ENCODE data around the gene RASSF1. TPM values are rescaled to one million over a fixed set of nuclear protein-coding genes. Genes with fewer than 3 reads are reported as not detected.

The RASSF1 gene, protein sequence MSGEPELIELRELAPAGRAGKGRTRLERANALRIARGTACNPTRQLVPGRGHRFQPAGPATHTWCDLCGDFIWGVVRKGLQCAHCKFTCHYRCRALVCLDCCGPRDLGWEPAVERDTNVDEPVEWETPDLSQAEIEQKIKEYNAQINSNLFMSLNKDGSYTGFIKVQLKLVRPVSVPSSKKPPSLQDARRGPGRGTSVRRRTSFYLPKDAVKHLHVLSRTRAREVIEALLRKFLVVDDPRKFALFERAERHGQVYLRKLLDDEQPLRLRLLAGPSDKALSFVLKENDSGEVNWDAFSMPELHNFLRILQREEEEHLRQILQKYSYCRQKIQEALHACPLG
- 6.8 TPM for polyA plus RNA-seq (2013, experiment 1 of 2)
- polyA plus RNA-seq (2013, experiment 2 of 2), result 7.2 TPM

- no CpG with 5 or more reads among the region's 85 CpGs for WGBS (ENCODE audit: extremely low coverage, insufficient coverage, low lambda C conversion rate)
- Histone ChIP-seq H3K79me1 (ENCODE audit: low read length) (peaks cover 6% of the 10 kb centered on the region), H4K8ac (ENCODE audit: low read depth, low read length) (no peak within 1 kb of the TSS), H3K4me1 (ENCODE audit: control insufficient read depth, low read depth, low read length) (no peaks in the 10 kb centered on the region), H3K27ac (ENCODE audit: low read depth, low read length) (no peak within 1 kb of the TSS), H3K9ac (ENCODE audit: low read length) (peak within 1 kb of the TSS; percentile 73), H3K36me3 (ENCODE audit: control insufficient read depth, insufficient read depth, low read length) (no peaks in the 10 kb centered on the region), H3K4me2 (ENCODE audit: low read length) (peak within 1 kb of the TSS; percentile 60), H3K4ac (ENCODE audit: low read depth, low read length) (peak within 1 kb of the TSS; percentile 62), H4K5ac (ENCODE audit: low read length) (no peak within 1 kb of the TSS), H3K4me3 (ENCODE audit: low read length) (peak within 1 kb of the TSS; percentile 4), H2AK5ac (ENCODE audit: low read length) (no peak within 1 kb of the TSS), H3K56ac (ENCODE audit: low read length) (peak within 1 kb of the TSS; percentile 92), H2BK5ac (ENCODE audit: low read length) (no peak within 1 kb of the TSS), H2BK15ac (replicated peaks; ENCODE audit: low read depth) (no peak within 1 kb of the TSS), H3K18ac (ENCODE audit: low read length) (peak within 1 kb of the TSS; percentile 3), H2BK120ac (ENCODE audit: low read depth, low read length) (no peak within 1 kb of the TSS), H3K79me2 (ENCODE audit: control insufficient read depth, insufficient read depth, low read length) (peaks cover 11% of the 10 kb centered on the region), H3K27me3 (ENCODE audit: insufficient read depth, low read length, poor library complexity) (peaks cover 10% of the 10 kb centered on the region), H3K23ac (ENCODE audit: low read length) (peak within 1 kb of the TSS; percentile 45)
- DNase-seq, result peak; percentile 23
Measured at GRCh38 chr3:50340448-50341329, at the start of gene RASSF1. RASSF1 (minus strand) TSS chr3:50340836; CDS start chr3:50340805, 31 bp downstream.

DNA sequence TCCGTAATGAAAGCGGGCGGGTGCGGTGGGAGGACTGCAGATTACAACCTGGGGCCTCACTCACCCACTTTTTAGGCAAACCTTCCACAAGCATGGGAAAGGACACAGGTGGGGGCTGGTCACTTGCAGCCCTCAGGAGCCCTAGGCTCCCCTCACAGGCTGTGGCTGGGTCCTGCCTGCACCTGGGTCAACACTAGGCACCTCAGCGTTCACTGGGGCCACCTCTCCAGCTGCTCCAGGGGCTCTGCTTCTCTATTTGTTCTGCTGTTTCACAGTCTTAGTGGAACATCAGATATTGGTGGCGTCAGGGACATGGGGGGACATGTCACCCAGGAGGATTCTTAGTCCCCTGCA lies 48.8 kb upstream of the RASSF1 start:
- Histone ChIP-seq H3K27me3 (ENCODE audit: insufficient read depth, low read length, poor library complexity) (no peaks in the 10 kb centered on the region), H3K4me2 (ENCODE audit: low read length) (no peak overlapping the region), H2BK120ac (ENCODE audit: low read depth, low read length) (no peak overlapping the region), H3K56ac (ENCODE audit: low read length) (no peak overlapping the region), H3K4ac (ENCODE audit: low read depth, low read length) (no peak overlapping the region), H3K23ac (ENCODE audit: low read length) (no peak overlapping the region), H4K8ac (ENCODE audit: low read depth, low read length) (no peak overlapping the region), H3K36me3 (ENCODE audit: control insufficient read depth, insufficient read depth, low read length) (no peaks in the 10 kb centered on the region), H2AK5ac (ENCODE audit: low read length) (no peak overlapping the region), H3K79me2 (ENCODE audit: control insufficient read depth, insufficient read depth, low read length) (no peaks in the 10 kb centered on the region), H3K79me1 (ENCODE audit: low read length) (no peaks in the 10 kb centered on the region), H3K27ac (ENCODE audit: low read depth, low read length) (no peak overlapping the region), H3K18ac (ENCODE audit: low read length) (no peak overlapping the region), H3K4me1 (ENCODE audit: control insufficient read depth, low read depth, low read length) (no peaks in the 10 kb centered on the region), H3K9ac (ENCODE audit: low read length) (no peak overlapping the region), H3K4me3 (ENCODE audit: low read length) (no peak overlapping the region), H2BK15ac (replicated peaks; ENCODE audit: low read depth) (no peak overlapping the region), H4K5ac (ENCODE audit: low read length) (no peak overlapping the region), H2BK5ac (ENCODE audit: low read length) (no peak overlapping the region)
- no peak for DNase-seq
- no CpG with 5 or more reads among the region's 6 CpGs for WGBS (ENCODE audit: extremely low coverage, insufficient coverage, low lambda C conversion rate)

DNA sequence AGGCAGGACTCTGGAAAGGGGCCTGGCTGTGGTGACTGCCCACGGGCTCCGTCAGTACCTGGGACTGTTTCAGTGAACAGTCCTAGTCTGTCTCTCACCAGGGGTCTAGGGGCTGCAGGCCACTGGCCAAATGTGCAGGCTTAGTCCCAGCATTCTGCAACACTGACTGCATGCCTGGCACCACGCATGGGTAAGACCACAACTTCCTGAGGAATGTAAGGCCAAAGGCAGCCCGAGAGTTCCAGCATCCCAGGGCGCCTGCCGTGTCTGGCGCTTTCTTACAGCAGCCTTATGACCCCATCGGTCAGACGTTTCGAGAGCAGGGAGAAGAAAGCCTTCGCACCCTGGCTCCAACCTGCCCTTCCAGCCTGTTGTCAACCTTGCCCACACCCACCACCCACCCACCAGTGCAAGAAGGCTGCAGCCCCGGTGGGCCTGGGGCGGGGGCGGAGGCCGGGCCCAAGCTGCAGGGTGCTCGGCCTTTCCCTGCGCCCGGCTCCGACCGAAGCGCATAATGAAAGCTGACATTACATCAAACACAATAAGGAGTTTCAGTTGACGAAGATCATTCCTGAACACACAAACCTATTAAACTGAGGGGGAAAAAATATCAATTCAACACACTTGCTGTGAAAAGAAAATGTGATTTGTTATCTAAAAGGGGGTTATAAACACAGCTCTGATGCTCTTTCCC lies 48.2 kb upstream of the RASSF1 start:
- no peaks in the 10 kb centered on the region for H3K27me3 ChIP-seq (ENCODE audit: insufficient read depth, low read length, poor library complexity)

GRCh38 chr3:50388016-50388719 lies 47.5 kb upstream of the RASSF1 start:
- Histone ChIP-seq H3K79me2 (ENCODE audit: control insufficient read depth, insufficient read depth, low read length) (no peaks in the 10 kb centered on the region), H3K9ac (ENCODE audit: low read length) (no peak overlapping the region), H4K5ac (ENCODE audit: low read length) (no peak overlapping the region), H4K8ac (ENCODE audit: low read depth, low read length) (no peak overlapping the region), H2BK120ac (ENCODE audit: low read depth, low read length) (no peak overlapping the region), H2BK15ac (replicated peaks; ENCODE audit: low read depth) (no peak overlapping the region), H2AK5ac (ENCODE audit: low read length) (no peak overlapping the region), H3K18ac (ENCODE audit: low read length) (no peak overlapping the region), H3K4me2 (ENCODE audit: low read length) (no peak overlapping the region), H3K36me3 (ENCODE audit: control insufficient read depth, insufficient read depth, low read length) (no peaks in the 10 kb centered on the region), H3K4me1 (ENCODE audit: control insufficient read depth, low read depth, low read length) (no peaks in the 10 kb centered on the region), H3K56ac (ENCODE audit: low read length) (no peak overlapping the region), H3K79me1 (ENCODE audit: low read length) (no peaks in the 10 kb centered on the region), H3K23ac (ENCODE audit: low read length) (no peak overlapping the region), H3K4me3 (ENCODE audit: low read length) (no peak overlapping the region), H3K27me3 (ENCODE audit: insufficient read depth, low read length, poor library complexity) (no peaks in the 10 kb centered on the region), H3K4ac (ENCODE audit: low read depth, low read length) (no peak overlapping the region), H2BK5ac (ENCODE audit: low read length) (no peak overlapping the region), H3K27ac (ENCODE audit: low read depth, low read length) (no peak overlapping the region)
- no CpG with 5 or more reads among the region's 25 CpGs for WGBS (ENCODE audit: extremely low coverage, insufficient coverage, low lambda C conversion rate)
- DNase-seq, result peak; percentile 40

More for the DNA sequence above, 48.2 kb upstream of the RASSF1 start:
- DNase-seq, result peak; percentile 37
- no peak overlapping the region for H3K9ac ChIP-seq (ENCODE audit: low read length)
- no peak overlapping the region for H4K8ac ChIP-seq (ENCODE audit: low read depth, low read length)
- H3K4ac ChIP-seq (ENCODE audit: low read depth, low read length), result no peak overlapping the region
- no peak overlapping the region for H3K27ac ChIP-seq (ENCODE audit: low read depth, low read length)
- H3K4me2 ChIP-seq (ENCODE audit: low read length), result no peak overlapping the region
- H3K4me1 ChIP-seq (ENCODE audit: control insufficient read depth, low read depth, low read length), result no peaks in the 10 kb centered on the region
- H3K79me1 ChIP-seq (ENCODE audit: low read length), result no peaks in the 10 kb centered on the region
- H3K56ac ChIP-seq (ENCODE audit: low read length), result no peak overlapping the region
- no peak overlapping the region for H3K18ac ChIP-seq (ENCODE audit: low read length)
- H2BK15ac ChIP-seq (replicated peaks; ENCODE audit: low read depth), result no peak overlapping the region
- H3K36me3 ChIP-seq (ENCODE audit: control insufficient read depth, insufficient read depth, low read length), result no peaks in the 10 kb centered on the region
- H2BK120ac ChIP-seq (ENCODE audit: low read depth, low read length), result no peak overlapping the region
- no peak overlapping the region for H2AK5ac ChIP-seq (ENCODE audit: low read length)
- no peak overlapping the region for H2BK5ac ChIP-seq (ENCODE audit: low read length)
- no peak overlapping the region for H4K5ac ChIP-seq (ENCODE audit: low read length)
- WGBS (ENCODE audit: extremely low coverage, insufficient coverage, low lambda C conversion rate), result no CpG with 5 or more reads among the region's 22 CpGs
- H3K23ac ChIP-seq (ENCODE audit: low read length), result no peak overlapping the region
- H3K4me3 ChIP-seq (ENCODE audit: low read length), result no peak overlapping the region
- no peaks in the 10 kb centered on the region for H3K79me2 ChIP-seq (ENCODE audit: control insufficient read depth, insufficient read depth, low read length)

DNA sequence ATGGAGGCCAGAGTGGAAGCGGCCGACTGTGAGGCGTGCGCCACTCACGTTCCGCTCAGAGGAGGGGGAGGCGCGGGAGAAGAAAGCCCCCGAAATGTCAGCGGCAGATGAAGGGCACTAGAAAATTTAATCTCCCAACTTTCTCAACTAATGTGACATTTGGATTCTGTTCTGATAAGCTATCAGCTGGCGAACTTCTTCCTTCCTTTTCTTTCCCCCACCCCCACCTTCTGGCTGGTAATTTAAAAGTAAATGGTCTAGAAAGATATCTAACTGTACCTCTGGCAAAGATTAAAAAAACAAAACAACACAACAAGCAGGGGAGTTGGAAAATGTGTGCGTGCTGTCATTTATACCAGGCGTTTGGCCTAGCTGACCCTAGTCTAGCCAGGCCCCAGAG lies 45.1 kb upstream of the RASSF1 start:
- Histone ChIP-seq H3K4me1 (ENCODE audit: control insufficient read depth, low read depth, low read length) (no peaks in the 10 kb centered on the region), H3K4me2 (ENCODE audit: low read length) (no peak overlapping the region), H2BK120ac (ENCODE audit: low read depth, low read length) (no peak overlapping the region), H3K27me3 (ENCODE audit: insufficient read depth, low read length, poor library complexity) (no peaks in the 10 kb centered on the region), H2BK5ac (ENCODE audit: low read length) (no peak overlapping the region), H4K8ac (ENCODE audit: low read depth, low read length) (no peak overlapping the region), H3K36me3 (ENCODE audit: control insufficient read depth, insufficient read depth, low read length) (no peaks in the 10 kb centered on the region), H2AK5ac (ENCODE audit: low read length) (no peak overlapping the region), H2BK15ac (replicated peaks; ENCODE audit: low read depth) (no peak overlapping the region), H3K79me1 (ENCODE audit: low read length) (no peaks in the 10 kb centered on the region), H3K27ac (ENCODE audit: low read depth, low read length) (no peak overlapping the region), H3K56ac (ENCODE audit: low read length) (no peak overlapping the region), H3K9ac (ENCODE audit: low read length) (no peak overlapping the region), H3K4ac (ENCODE audit: low read depth, low read length) (no peak overlapping the region), H3K79me2 (ENCODE audit: control insufficient read depth, insufficient read depth, low read length) (no peaks in the 10 kb centered on the region), H3K23ac (ENCODE audit: low read length) (no peak overlapping the region), H3K4me3 (ENCODE audit: low read length) (no peak overlapping the region), H3K18ac (ENCODE audit: low read length) (no peak overlapping the region), H4K5ac (ENCODE audit: low read length) (no peak overlapping the region)
- no peak for DNase-seq
- no CpG with 5 or more reads among the region's 13 CpGs for WGBS (ENCODE audit: extremely low coverage, insufficient coverage, low lambda C conversion rate)
